ENCODE data around the gene ABHD17A.

Gene ABHD17A

DNA sequence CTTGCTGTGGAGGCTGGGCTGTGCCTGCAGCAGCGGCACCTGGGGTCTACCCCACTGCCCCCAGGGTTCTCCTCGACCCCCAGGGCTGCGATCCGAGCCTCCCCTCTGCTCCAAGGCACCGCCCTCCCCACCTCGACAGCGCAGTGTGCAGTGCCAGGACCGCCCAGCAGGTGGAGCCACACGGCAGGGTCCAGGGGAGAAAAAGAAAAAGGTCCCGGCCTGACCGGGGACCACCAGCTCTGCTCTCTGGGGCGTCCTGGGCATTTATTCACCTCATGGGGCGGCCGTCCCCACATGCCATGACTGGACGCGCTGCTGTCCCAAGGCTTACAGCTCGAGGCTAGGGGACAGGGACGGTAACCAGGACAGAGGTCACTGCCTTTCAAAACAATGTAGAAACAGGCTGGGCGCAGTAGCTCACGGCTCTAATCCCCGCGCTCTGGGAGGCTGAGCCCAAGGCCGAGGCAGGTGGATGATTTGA is 47.6 kb downstream of the ABHD17A start:
- no peak for DNase-seq (ENCODE audit: low read depth)

DNA sequence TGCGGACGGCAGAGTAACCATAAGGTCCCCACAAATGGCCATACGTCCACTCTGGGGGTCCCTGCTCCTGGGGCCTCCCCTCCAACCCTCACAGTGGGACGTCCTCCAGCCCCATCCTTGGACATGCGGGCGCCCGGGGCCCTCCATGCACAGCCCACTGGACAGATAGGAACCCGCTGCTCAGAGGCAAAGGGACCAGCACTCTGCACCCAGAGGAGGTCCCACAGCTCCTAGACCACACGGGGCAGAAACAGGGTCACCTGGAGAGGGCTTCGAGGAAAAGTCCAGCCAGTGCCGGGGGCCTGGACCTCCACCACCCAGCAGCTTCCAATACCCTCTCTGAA is 48.1 kb downstream of the ABHD17A start:
- no peak for DNase-seq (ENCODE audit: low read depth)

DNA sequence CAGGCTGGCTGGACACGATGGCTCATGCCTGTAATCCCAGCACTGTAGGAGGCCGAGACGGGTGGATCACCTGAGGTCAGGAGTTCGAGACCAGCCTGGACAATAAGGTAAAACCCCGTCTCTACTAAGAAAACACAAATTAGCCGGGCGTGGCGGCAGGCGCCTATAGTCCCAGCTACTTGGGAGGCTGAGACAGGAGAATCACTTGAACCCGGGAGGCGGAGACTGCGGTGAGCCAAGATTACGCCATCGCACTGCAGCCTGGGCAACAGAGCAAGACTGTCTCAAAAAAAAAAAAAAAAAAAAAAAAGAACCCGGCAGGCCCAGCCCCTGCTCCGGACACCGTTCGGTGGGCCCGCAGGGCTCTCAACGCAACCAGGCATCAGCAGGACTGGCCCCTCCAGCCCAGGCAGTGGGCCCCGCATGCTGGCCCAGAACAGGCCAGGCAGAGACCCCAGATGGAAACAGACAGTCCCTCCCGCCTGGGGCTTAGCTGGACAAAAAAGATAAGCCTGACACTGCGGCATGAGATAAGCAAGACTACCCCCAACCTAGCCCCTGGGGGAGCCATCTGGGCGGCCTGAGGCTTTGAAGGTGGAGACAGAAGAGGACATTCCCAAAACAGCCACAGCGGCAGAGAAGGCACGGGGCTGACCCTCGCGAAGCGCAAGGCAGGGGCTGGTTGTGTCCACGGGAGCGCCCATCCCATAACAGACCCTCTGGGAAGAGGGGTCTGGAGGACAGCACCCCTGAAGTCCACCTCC is 48.7 kb downstream of the ABHD17A start:
- DNase-seq (ENCODE audit: low read depth) = no peak

DNA sequence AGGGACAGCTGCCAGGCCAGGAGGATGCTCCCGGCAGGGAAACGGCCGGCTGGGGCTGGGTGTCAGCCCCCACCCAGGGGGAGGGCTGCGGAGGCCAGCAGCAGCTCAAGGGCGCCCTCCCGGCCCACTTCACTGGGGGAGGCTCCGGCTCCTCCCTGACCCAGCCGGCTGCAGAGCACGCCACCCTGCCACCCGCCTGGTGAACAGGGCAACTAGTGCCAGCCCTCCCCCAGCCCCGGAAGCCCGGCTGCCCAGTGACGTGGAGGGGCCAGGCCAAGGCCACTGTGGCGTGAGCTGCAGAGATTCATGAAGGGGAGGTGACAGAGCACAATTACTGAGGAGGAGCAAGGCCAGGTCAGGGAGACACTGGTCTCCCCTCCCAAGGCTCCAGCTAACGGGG is 51.8 kb downstream of the ABHD17A start:
- DNase-seq (ENCODE audit: low read depth) = no peak

DNA sequence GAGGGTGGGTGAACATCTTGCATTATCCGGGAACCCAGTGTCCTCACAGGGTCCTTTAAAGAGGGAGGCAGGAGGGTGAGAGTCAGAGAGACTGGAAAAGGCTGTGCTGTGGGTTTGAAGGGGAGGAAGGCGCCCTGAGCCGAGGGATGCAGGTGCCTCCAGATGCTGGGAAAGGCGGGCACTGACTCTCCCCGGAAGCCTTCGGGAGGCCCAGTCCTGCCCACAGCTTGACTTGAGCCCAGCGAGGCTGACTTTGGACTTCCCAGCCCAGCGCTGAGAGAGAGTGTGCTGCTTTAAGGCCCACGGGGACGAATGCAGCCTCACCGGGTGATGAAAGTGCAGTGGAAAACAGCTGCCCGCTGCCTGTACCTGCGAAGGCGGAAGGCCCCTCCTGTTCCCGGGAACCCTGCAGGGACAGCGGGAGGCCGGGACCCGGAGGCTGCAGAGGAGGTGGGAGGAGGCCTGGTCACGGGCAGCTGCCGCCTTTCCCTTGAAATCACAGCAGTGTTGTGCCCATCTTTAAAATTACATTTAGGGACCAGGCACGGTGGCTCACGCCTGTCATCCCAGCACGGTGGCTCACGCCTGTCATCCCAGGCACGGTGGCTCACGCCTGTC is 53.1 kb downstream of the ABHD17A start:
- no peak for DNase-seq (ENCODE audit: low read depth)

DNA sequence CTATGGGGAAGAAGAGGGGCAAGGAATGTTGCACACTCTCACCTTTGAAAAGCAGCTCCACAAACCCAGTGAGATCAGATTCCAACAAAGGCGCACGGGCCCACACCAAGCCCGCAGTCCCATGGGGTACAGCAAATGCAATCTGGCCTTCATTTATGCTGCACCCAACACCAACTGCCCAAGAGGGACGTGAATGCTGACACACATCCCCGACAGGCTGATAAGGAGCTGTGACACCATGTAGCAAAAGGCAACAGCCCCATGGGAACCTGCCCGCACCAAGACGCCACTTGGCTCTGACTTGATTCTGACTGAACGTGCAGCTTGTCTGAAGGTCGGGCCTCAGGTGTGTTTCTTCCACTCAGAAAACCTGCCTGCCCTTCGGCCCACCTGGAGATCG is 54.3 kb downstream of the ABHD17A start:
- DNase-seq (ENCODE audit: low read depth) = no peak

DNA sequence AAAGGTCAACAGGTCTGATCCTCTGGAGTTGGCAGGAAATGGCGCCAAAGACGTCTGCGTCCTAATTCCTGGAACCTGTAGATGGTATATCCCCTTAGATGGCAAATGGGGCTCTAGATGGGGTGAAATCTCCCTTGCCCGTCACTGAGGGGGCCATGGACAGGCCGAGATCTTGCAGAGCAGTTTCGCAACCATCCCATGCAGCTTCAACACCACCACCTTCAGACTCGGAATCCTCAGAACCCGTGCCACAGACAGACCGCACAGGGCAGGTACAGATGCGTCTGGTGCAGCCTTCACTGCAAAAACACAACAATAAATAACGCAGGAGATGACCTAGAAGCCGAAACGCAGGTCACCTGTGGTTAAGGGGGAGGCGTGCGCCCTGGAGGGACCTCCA is 54.7 kb downstream of the ABHD17A start:
- DNase-seq (ENCODE audit: low read depth) = no peak

DNA sequence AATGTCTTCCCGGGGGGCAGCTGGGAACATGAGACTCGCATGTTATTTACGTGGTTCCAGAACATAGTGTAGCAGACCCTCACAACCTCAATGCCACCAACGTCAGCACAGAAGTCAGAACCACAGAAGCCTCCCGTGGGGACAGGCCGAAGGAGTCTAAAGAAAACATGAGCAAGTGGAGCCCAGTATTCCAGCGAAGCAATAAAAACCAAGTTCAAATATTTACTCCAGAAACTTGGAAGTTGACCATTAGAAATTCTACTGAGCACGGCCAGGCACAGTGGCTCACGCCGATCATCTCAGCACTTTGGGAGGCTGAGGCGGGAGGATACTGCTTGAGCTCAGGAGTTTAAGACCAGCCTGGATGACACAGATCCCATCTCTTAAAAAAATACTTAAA is 55.3 kb downstream of the ABHD17A start:
- DNase-seq (ENCODE audit: low read depth) = no peak

DNA sequence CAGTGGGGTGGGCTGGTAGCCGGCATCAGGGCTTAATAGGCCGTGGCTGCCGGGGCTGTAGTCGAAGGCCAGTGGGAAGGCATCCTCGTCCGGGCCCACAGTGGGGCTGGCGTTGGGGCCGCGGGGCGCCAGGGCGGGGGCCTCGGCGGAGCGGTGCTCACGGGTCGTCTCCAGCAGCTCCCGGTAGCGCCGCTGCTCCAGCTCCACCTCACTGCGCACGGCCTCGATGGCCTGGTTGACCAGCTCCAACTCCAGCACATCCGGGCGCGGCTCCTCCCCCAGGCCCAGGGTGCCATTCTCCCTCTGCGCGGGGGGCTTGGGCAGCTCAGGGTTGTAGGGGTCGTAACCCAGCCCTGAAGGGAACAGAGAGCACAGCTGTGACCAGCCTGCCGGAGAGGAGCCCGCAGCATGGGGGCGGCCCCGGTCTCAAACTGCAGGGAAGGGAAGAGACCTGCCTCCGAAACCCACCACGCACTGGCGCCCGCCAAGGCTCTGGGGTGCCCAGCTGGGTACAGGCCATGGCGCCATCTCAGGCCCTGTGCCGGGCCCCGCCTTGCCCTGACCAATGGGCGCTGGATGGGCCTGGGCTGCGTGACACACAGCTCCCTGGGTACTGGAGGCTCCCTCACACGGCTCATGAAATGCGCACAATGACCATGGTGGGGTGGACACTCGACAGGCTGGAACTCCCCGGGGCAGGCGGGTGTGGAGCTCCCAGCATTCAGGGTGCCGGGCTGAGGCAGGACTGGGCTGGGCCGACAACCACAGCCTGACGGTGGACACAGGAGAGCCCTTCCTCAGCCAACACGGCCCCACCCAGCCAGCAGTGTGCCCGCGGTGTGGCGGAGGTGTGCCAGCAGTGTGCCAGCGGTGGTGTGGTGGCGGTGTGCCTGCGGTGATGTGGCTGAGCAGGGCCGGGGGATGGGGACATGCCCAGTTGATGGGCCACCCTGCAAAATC is 56.7 kb downstream of the ABHD17A start:
- no peak for DNase-seq (ENCODE audit: low read depth)

DNA sequence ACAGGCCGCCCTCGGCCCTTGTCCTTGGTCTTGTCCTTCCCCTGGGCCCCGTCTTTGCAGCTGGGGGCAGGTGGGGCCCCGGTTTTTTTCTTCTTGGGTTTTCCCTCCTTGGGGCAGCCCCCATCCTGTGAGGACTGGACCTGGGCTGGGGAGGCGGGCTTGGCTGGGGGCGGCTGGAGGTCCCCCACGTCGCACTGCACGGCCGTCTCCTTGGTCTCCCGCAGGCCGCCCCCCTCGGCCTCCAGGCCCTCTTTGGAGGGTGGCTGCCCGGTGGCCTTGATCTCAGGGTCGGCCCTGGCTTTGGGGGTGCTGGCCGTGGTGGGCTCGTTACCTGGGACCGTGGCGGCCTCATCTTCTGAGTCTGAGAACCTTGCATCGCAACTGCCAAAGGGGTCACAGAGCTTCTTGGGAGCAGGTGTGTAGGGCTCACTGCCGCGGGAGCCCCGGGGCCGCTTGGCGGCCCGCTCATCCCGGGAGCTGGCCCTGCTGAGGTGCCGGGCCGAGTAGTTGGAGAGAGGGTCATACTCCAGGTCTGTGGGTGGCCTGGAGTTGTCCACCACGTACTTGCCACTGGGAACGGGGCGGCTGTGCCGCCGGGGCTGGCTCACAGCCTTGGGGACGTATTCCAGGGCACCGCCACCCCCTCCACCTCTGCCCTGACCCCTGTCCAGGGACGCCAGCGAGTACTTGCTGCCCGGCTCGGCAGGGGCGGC is 57.6 kb downstream of the ABHD17A start:
- DNase-seq (ENCODE audit: low read depth) = no peak

Measured in HS-5 (cell line).